Measurements from ENCODE around the gene GPA33.

GRCh38 chr1:167054531-167054930 is 35.6 kb downstream of the GPA33 start:
- TF ChIP-seq CTCF (IDR thresholded peaks at IDR 0.05) = no peak
- TF ChIP-seq POLR2A (IDR thresholded peaks at IDR 0.05) = no peak
- TF ChIP-seq POLR2AphosphoS5 (IDR thresholded peaks at IDR 0.05) = no peak
